K562 (cell line): ENCODE results near the gene SPINK8. TPM values are rescaled to one million over a fixed set of nuclear protein-coding genes. Genes with fewer than 3 reads are reported as not detected.

ENCODE experiments used
- ATAC-seq: fragments of 200-7000 bp; cut with Tn5 transposase; 3 replicates; pipeline ENCODE4 v1.9.1; 2020; ENCODE audit warnings: moderate library complexity
- BruUV-seq: library from RNA; stranded (reverse); fragments of 400-500 nt; replicated peaks from 2 replicates; lab custom pipeline; 2021; lab: Mats Ljungman, UMichigan
- CTCF ChIA-PET: fragments of 300-600 bp; formaldehyde crosslinking; extraction: SDS; loops from one replicate; lab custom pipeline; 2021; ENCODE audit warnings: low intra/inter-chr PET ratio; lab: Yijun Ruan, JAX
- POLR2A ChIA-PET: fragments of 300-600, 350-650 bp; sonication (Branson Sonifier 250); formaldehyde crosslinking; extraction: SDS; loops from one replicate; lab custom pipeline; 2021; ENCODE audit warnings: antibody characterized with exemption, inconsistent platforms; lab: Yijun Ruan, JAX
- DNase-seq, 4 experiments: peaks; one replicate each; pipeline versions ENCODE4 v3.0.0 to v3.0.0-alpha.2; 2011 to 2018; ENCODE audit warnings: low spot score in 3 of 4, mixed read lengths in 3 of 4; ENCODE audit errors: extremely low read depth in 1 of 4
- FAIRE-seq: peaks from 2 replicates; lab custom pipeline; 2011; peaks lifted over from hg19 to GRCh38; lab: Jason Lieb, UNC
- H2AFZ ChIP-seq: 2 replicates; pipeline ENCODE4 v1.6.0; 2011; ENCODE audit warnings: low read depth, low read length, control low read depth, inconsistent platforms
- H3K27ac ChIP-seq: fragments of 200-600 bp; 3 replicates; pipeline ENCODE4 v1.8.0; 2011; ENCODE audit warnings: low read depth, mild to moderate bottlenecking, control low read depth, inconsistent platforms, low read length, moderate library complexity, mixed read lengths; ENCODE audit errors: extremely low read depth
- H3K27me3 ChIP-seq, 2 experiments: fragments of 300-600 bp in 1 of 2; 2 replicates in 1 of 2; 3 replicates in 1 of 2; pipeline versions ENCODE4 v1.6.0 to v1.8.0; 2011; ENCODE audit warnings: inconsistent platforms in 2 of 2, low read length in 2 of 2, mild to moderate bottlenecking in 1 of 2, mixed read lengths in 1 of 2, moderate library complexity in 1 of 2; ENCODE audit not compliant: control insufficient read depth in 2 of 2, insufficient read depth in 2 of 2
- H3K36me3 ChIP-seq: fragments of 300-600 bp; 3 replicates; pipeline ENCODE4 v1.8.0; 2011; ENCODE audit warnings: mild to moderate bottlenecking, low read length, inconsistent platforms; ENCODE audit not compliant: control insufficient read depth, insufficient read depth
- H3K4me1 ChIP-seq, 2 experiments: fragments of 200-600 bp in 1 of 2; replicated peaks in 1 of 2; 2 replicates in 1 of 2; 3 replicates in 1 of 2; pipeline versions ENCODE4 v1.5.1 to v1.8.0; 2011; ENCODE audit warnings: inconsistent platforms in 2 of 2, low read length in 2 of 2, mild to moderate bottlenecking in 1 of 2, mixed read lengths in 1 of 2, moderate library complexity in 1 of 2; ENCODE audit not compliant: control insufficient read depth in 2 of 2, insufficient read depth in 2 of 2
- H3K4me2 ChIP-seq: 2 replicates; pipeline ENCODE4 v1.6.1; 2011; ENCODE audit warnings: low read length, control low read depth, inconsistent platforms, mixed read lengths; ENCODE audit not compliant: insufficient read depth
- H3K4me3 ChIP-seq: fragments of 200-600 bp; sonication (generic), shearing (Covaris generic); 2 replicates; pipeline ENCODE4 v1.5.1; 2016; ENCODE audit warnings: control low read depth, inconsistent platforms
- H3K79me2 ChIP-seq: fragments of 200-600 bp; 3 replicates; pipeline ENCODE4 v1.8.0; 2011; ENCODE audit warnings: low read length, inconsistent platforms; ENCODE audit not compliant: control insufficient read depth, insufficient read depth
- H3K9ac ChIP-seq, 2 experiments: 2 replicates each; pipeline versions ENCODE4 v1.6.0 to v1.6.1; 2011; ENCODE audit warnings: low read depth in 2 of 2, low read length in 2 of 2, control low read depth in 1 of 2, inconsistent platforms in 1 of 2, mild to moderate bottlenecking in 1 of 2, mixed read lengths in 1 of 2; ENCODE audit not compliant: insufficient read depth in 1 of 2
- H3K9me1 ChIP-seq: one replicate; pipeline ENCODE4 v1.6.0; 2011; ENCODE audit warnings: inconsistent platforms, mild to moderate bottlenecking, low read length, moderate library complexity; ENCODE audit not compliant: control insufficient read depth, insufficient read depth
- H3K9me3 ChIP-seq: replicated peaks from 2 replicates; pipeline ENCODE4 v1.5.1; 2011; ENCODE audit warnings: low read depth, low read length, inconsistent platforms; ENCODE audit not compliant: control insufficient read depth, insufficient read depth
- H4K20me1 ChIP-seq: replicated peaks from 2 replicates; pipeline ENCODE4 v1.6.1; 2011; ENCODE audit warnings: low read length, inconsistent platforms, mixed read lengths; ENCODE audit not compliant: control insufficient read depth, insufficient read depth
- CUX1 ChIP-seq: fragments of 200-800 bp; sonication (Bioruptor generic); IDR thresholded peaks from 2 replicates; pipeline ENCODE4 v1.6.1; 2016; ENCODE audit warnings: missing genetic modification characterization, missing compliant biosample characterization
- POLR2G ChIP-seq: fragments of 200-400 bp; formaldehyde crosslinking; IDR thresholded peaks from 2 replicates; pipeline ENCODE4 v1.6.1; 2017; ENCODE audit warnings: low read depth, mild to moderate bottlenecking, antibody characterized with exemption, low read length, moderate library complexity
- TGIF2 ChIP-seq: sonication (generic); formaldehyde crosslinking; IDR thresholded peaks from 2 replicates; pipeline ENCODE4 v1.8.1; 2022; ENCODE audit warnings: mild to moderate bottlenecking, missing genetic modification reagents, moderate library complexity
- TOE1 ChIP-seq, 2 experiments: fragments of 450-650 bp in 1 of 2; sonication (generic) in 1 of 2; formaldehyde crosslinking in 1 of 2; IDR thresholded peaks; 2 replicates each; pipeline versions ENCODE4 v1.7.1 to v1.8.0; 2016 to 2022; ENCODE audit warnings: borderline replicate concordance in 2 of 2, mild to moderate bottlenecking in 2 of 2, antibody characterized with exemption in 1 of 2, inconsistent platforms in 1 of 2, low read depth in 1 of 2, missing genetic modification reagents in 1 of 2, moderate library complexity in 1 of 2
- ZNF184 ChIP-seq: sonication (generic); formaldehyde crosslinking; IDR thresholded peaks from 2 replicates; pipeline ENCODE4 v1.5.0; 2020; ENCODE audit warnings: missing genetic modification reagents
- ZNF212 ChIP-seq: fragments of 450-650 bp; formaldehyde crosslinking; IDR thresholded peaks from 2 replicates; pipeline ENCODE4 v1.4.0; 2020; ENCODE audit warnings: mild to moderate bottlenecking
- ZNF512 ChIP-seq: IDR thresholded peaks from 2 replicates; pipeline ENCODE4 v1.6.1; 2016; ENCODE audit warnings: missing genetic modification characterization, missing compliant biosample characterization
- WGBS: fragments of 100-300 bp; shearing (Covaris generic); methylation state at CpG from one replicate; pipeline ENCODE4 v1.1.6; 2016; ENCODE audit warnings: low coverage, mixed read lengths; ENCODE audit not compliant: insufficient coverage; ENCODE audit errors: missing lambda C conversion rate; 5-methylcytosine and 5-hydroxymethylcytosine counted together
- in situ Hi-C: fragments of 300-500 bp; cut with MboI; formaldehyde crosslinking; loops from 4 replicates; pipeline ENCODE4 v1.15.0; 2018; ENCODE audit warnings: inconsistent platforms, mixed read lengths
- intact Hi-C: fragments of 100-400 bp; cut with micrococcal nuclease; formaldehyde crosslinking; loops from 2 replicates; pipeline ENCODE4 v1.14.2; 2022
- polyA plus RNA-seq, 8 experiments: library from polyadenylated mRNA; depleted of rRNA in 4 of 8; stranded (reverse) in 5 of 8; unstranded in 3 of 8; fragments of >200 nt; fragmentation: Nextera tagmentation in 2 of 8; fragmentation: Illumina TruSeq in 1 of 8; extraction: Ambion mirVana in 2 of 8; extraction: Trizol in 1 of 8; gene quantifications; 2 replicates each; pipeline versions ENCODE4 v1.2.1 to v1.2.3, GENCODE V29; 2011 to 2014; ENCODE audit warnings: inconsistent platforms in 1 of 8, missing spikeins in 1 of 8
- total RNA-seq, 7 experiments: library from RNA; depleted of rRNA in 6 of 7; stranded (reverse); fragments of >200 nt in 6 of 7; fragmentation: Illumina TruSeq in 2 of 7; extraction: Trizol in 2 of 7; gene quantifications; 2 replicates each; pipeline versions ENCODE4 v1.2.1 to v1.2.3, GENCODE V29; 2011 to 2021; ENCODE audit warnings: low replicate concordance in 1 of 7

The SPINK8 gene
- total and polyA plus RNA-seq, 9 of the 15 experiments (the other 6 are each of a cell fraction or from before 2014, with no cell fraction given) = not detected

GRCh38 chr3:48306860-48307530, 26.5 kb downstream of the SPINK8 start:
- ATAC-seq (no peak), DNase-seq (no peak), FAIRE-seq (no peak)
- 15% methylated on average over 4 of the region's 4 CpGs for WGBS
- ChIA-PET CTCF (no interaction called here), POLR2A (no interaction called here)
- Histone ChIP-seq H3K9ac (no peak overlapping the region), H3K9me1 (no peaks in the 10 kb centered on the region), H3K4me3 (no peak overlapping the region), H2AFZ (no peak overlapping the region), H3K36me3 (no peaks in the 10 kb centered on the region), H3K27ac (no peak overlapping the region), H3K4me2 (no peak overlapping the region), H3K79me2 (peaks cover 4% of the 10 kb centered on the region; the same call in 2 of the 3 replicates), H4K20me1 (no peaks in the 10 kb centered on the region), H3K9me3 (no peaks in the 10 kb centered on the region), H3K4me1 (peaks cover 0 to 5% of the 10 kb centered on the region in 2 experiments; a peak in 1 of 5 replicates), H3K27me3 (no peaks in the 10 kb centered on the region)
- in situ Hi-C loops (no loop called here), intact Hi-C loops (no loop called here)
- TF ChIP-seq ZNF512 (tag) (peak; percentile 52), POLR2G (no peak)
- no TSS peak for BruUV-seq

GRCh38 chr3:48306290-48306689, 27.2 kb downstream of the SPINK8 start:
- H3K4me1 ChIP-seq = peaks cover 4 to 5% of the 10 kb centered on the region in 2 experiments; a peak in 2 of 5 replicates
- H3K4me2 ChIP-seq = no peak overlapping the region
- no peaks in the 10 kb centered on the region for H4K20me1 ChIP-seq
- CTCF ChIA-PET = no interaction called here
- WGBS = 9% methylated on average over 2 of the region's 2 CpGs
- H3K79me2 ChIP-seq = peaks cover 9% of the 10 kb centered on the region; the same call in 2 of the 3 replicates
- no peak overlapping the region for H3K4me3 ChIP-seq
- no TSS peak for BruUV-seq
- H3K9ac ChIP-seq = no peak overlapping the region
- ATAC-seq (no peak), DNase-seq (no peak), FAIRE-seq (no peak)
- in situ Hi-C loops = no loop called here
- H3K27me3 ChIP-seq = no peaks in the 10 kb centered on the region
- no peaks in the 10 kb centered on the region for H3K36me3 ChIP-seq
- H3K9me1 ChIP-seq = no peaks in the 10 kb centered on the region
- POLR2A ChIA-PET = no interaction called here
- no peak overlapping the region for H2AFZ ChIP-seq
- no peak overlapping the region for H3K27ac ChIP-seq
- H3K9me3 ChIP-seq = no peaks in the 10 kb centered on the region
- intact Hi-C loops = no loop called here
- no peak for TF ChIP-seq TOE1 (IDR thresholded peaks at IDR 0.05; ENCODE audit: borderline replicate concordance)
- no peak for TF ChIP-seq TOE1 (CRISPR knock-in tag; IDR thresholded peaks at IDR 0.05; ENCODE audit: borderline replicate concordance, low read depth)
- no peak for TF ChIP-seq TGIF2
- TF ChIP-seq ZNF212 (CRISPR knock-in tag) = no peak
- no peak for TF ChIP-seq CUX1 (CRISPR knock-in tag)
- TF ChIP-seq ZNF184 (CRISPR knock-in tag) = no peak
